Uterus (tissue), 4 donors: Measurements from ENCODE around the gene WWOX. TPM values are rescaled to one million over a fixed set of nuclear protein-coding genes. Genes with fewer than 3 reads are reported as not detected.

Source experiments
- DNase-seq, 2 donors: peaks; one replicate each; pipeline ENCODE4 v3.0.0-alpha.2; 2019 to 2020
- H3K27ac ChIP-seq, 2 donors: fragments of 200-600 bp; sonication (generic); 1 replicate in 1 of 2; 2 replicates in 1 of 2; pipeline ENCODE4 v1.5.1; 2016 to 2018
- H3K27me3 ChIP-seq, 2 donors: fragments of 200-600 bp; sonication (generic); one replicate each; pipeline ENCODE4 v1.5.1; 2018 to 2019; ENCODE audit warnings: control low read depth in 1 of 2
- H3K36me3 ChIP-seq, 2 donors: fragments of 200-600 bp; sonication (generic); one replicate each; pipeline ENCODE4 v1.5.1; 2019; ENCODE audit warnings: control low read depth in 1 of 2
- H3K4me1 ChIP-seq, 2 donors: fragments of 200-600 bp; sonication (generic); one replicate each; pipeline ENCODE4 v1.5.1; 2018 to 2019; ENCODE audit warnings: control low read depth in 1 of 2
- H3K4me3 ChIP-seq, 2 donors: fragments of 200-600 bp; sonication (generic); 1 replicate in 1 of 2; 2 replicates in 1 of 2; pipeline ENCODE4 v1.5.1; 2018 to 2019; ENCODE audit warnings: mild to moderate bottlenecking in 1 of 2
- H3K9me3 ChIP-seq, 2 donors: fragments of 200-600 bp; sonication (generic); one replicate each; pipeline ENCODE4 v1.5.1; 2019; ENCODE audit warnings: control low read depth in 1 of 2
- CTCF ChIP-seq, 4 experiments: fragments of 200-600 bp in 2 of 4; fragments of 450-650 bp in 2 of 4; sonication (generic) in 2 of 4; IDR thresholded peaks; one replicate each; pipeline ENCODE4 v1.5.1; 2016 to 2019; ENCODE audit warnings: antibody characterized with exemption in 4 of 4, mild to moderate bottlenecking in 2 of 4, moderate library complexity in 1 of 4
- POLR2A ChIP-seq, 2 donors: fragments of 450-650 bp; IDR thresholded peaks; one replicate each; pipeline ENCODE4 v1.6.1; 2016; ENCODE audit warnings: antibody characterized with exemption in 2 of 2, mild to moderate bottlenecking in 1 of 2, moderate library complexity in 1 of 2
- intact Hi-C: fragments of 100-400 bp; cut with DNase I; formaldehyde crosslinking; loops from one replicate; pipeline ENCODE4 v1.15.1; 2023; ENCODE audit warnings: low total_unique reads
- total RNA-seq, 4 donors: library from RNA; depleted of rRNA in 3 of 4; stranded (reverse); fragments of >200 nt in 3 of 4; gene quantifications; one replicate each; pipeline versions ENCODE4 v1.1.0 to v1.2.4, GENCODE V29; 2014 to 2023
- donor health status: DM: yes; HTN: yes; CAD: no.

WWOX gene
- total RNA-seq, 4 donors from 2014 or later = 34.1 to 99.9 (median 55.8) TPM

- intact Hi-C loops = no loop called here
- DNase-seq = no peak
- Histone ChIP-seq H3K4me3 (no peak overlapping the region), H3K9me3 (no peaks in the 10 kb centered on the region), H3K27me3 (no peaks in the 10 kb centered on the region), H3K4me1 (no peaks in the 10 kb centered on the region), H3K36me3 (no peaks in the 10 kb centered on the region), H3K27ac (no peak overlapping the region)
- TF ChIP-seq CTCF (IDR thresholded peaks at IDR 0.05) (no peak), POLR2A (IDR thresholded peaks at IDR 0.05) (no peak)
Measured at GRCh38 chr16:78931267-78931666, 831.8 kb downstream of the WWOX start.

- no peak for DNase-seq
- Histone ChIP-seq H3K4me3 (no peak overlapping the region), H3K4me1 (no peaks in the 10 kb centered on the region), H3K27me3 (no peaks in the 10 kb centered on the region), H3K9me3 (no peaks in the 10 kb centered on the region), H3K27ac (no peak overlapping the region), H3K36me3 (no peaks in the 10 kb centered on the region)
- no peak for TF ChIP-seq POLR2A (IDR thresholded peaks at IDR 0.05)
- no peak for TF ChIP-seq CTCF (IDR thresholded peaks at IDR 0.05)
- intact Hi-C loops = no loop called here
Measured at GRCh38 chr16:78931678-78932077, 832.2 kb downstream of the WWOX start.

- Histone ChIP-seq H3K9me3 (no peaks in the 10 kb centered on the region), H3K4me1 (no peaks in the 10 kb centered on the region), H3K4me3 (no peak overlapping the region), H3K27me3 (no peaks in the 10 kb centered on the region), H3K36me3 (no peaks in the 10 kb centered on the region), H3K27ac (no peak overlapping the region)
- intact Hi-C loops = no loop called here
- no peak for DNase-seq
- no peak for TF ChIP-seq POLR2A (IDR thresholded peaks at IDR 0.05)
- TF ChIP-seq CTCF (IDR thresholded peaks at IDR 0.05) = no peak
Measured at GRCh38 chr16:78932355-78932943, 833.0 kb downstream of the WWOX start.

GRCh38 chr16:78936060-78936459, 836.6 kb downstream of the WWOX start:
- H3K36me3 ChIP-seq = no peaks in the 10 kb centered on the region
- DNase-seq = no peak
- no peak for TF ChIP-seq CTCF (IDR thresholded peaks at IDR 0.05)
- TF ChIP-seq POLR2A (IDR thresholded peaks at IDR 0.05) = no peak
- H3K27me3 ChIP-seq = no peaks in the 10 kb centered on the region
- no peak overlapping the region for H3K27ac ChIP-seq
- H3K9me3 ChIP-seq = no peaks in the 10 kb centered on the region
- H3K4me1 ChIP-seq = no peaks in the 10 kb centered on the region
- H3K4me3 ChIP-seq = no peak overlapping the region
- intact Hi-C loops = no loop called here

GRCh38 chr16:78939597-78939996, 840.1 kb downstream of the WWOX start:
- no peak for DNase-seq
- intact Hi-C loops = no loop called here
- no peaks in the 10 kb centered on the region for H3K27me3 ChIP-seq
- no peak overlapping the region for H3K4me3 ChIP-seq
- no peaks in the 10 kb centered on the region for H3K4me1 ChIP-seq
- H3K36me3 ChIP-seq = no peaks in the 10 kb centered on the region
- TF ChIP-seq CTCF (IDR thresholded peaks at IDR 0.05) (no peak), POLR2A (IDR thresholded peaks at IDR 0.05) (no peak)
- H3K27ac ChIP-seq = no peak overlapping the region
- no peaks in the 10 kb centered on the region for H3K9me3 ChIP-seq
